Activated CD8-positive, alpha-beta T cell treated with anti-CD3 and anti-CD28 coated beads, Interleukin-2, amount 10 ng/mL, durations not matched to agents 7 days and 5 days (primary cell): Measurements from ENCODE around the gene AGL. TPM values are rescaled to one million over a fixed set of nuclear protein-coding genes. Genes with fewer than 3 reads are reported as not detected.
"Not testable (repeated sequence)": the region's sequence is repeated elsewhere in the genome, so short reads cannot be mapped to it uniquely, and the experiment has no call there.

ENCODE experiments used
- ATAC-seq: fragments of 150-1000 bp; cut with Tn5 transposase; one replicate; pipeline ENCODE4 v1.10.0; 2021; ENCODE audit warnings: moderate library complexity
- CTCF ChIA-PET: fragments of 350-600 bp; sonication (Branson Sonifier 250); formaldehyde crosslinking; loops from one replicate; lab custom pipeline; 2021; ENCODE audit warnings: antibody characterized with exemption; lab: Charles Lee
- POLR2A ChIA-PET: fragments of 350-600 bp; sonication (Branson Sonifier 250); formaldehyde crosslinking; loops from one replicate; lab custom pipeline; 2021; ENCODE audit warnings: antibody characterized with exemption; lab: Charles Lee
- DNase-seq: peaks from one replicate; pipeline ENCODE4 v3.0.0-alpha.2; 2020
- H3K27ac Mint-ChIP-seq: one replicate; pipeline ENCODE4 v1.8.0; 2021; ENCODE audit warnings: mild to moderate bottlenecking, mixed read lengths
- H3K27me3 Mint-ChIP-seq: one replicate; pipeline ENCODE4 v1.8.0; 2021; ENCODE audit warnings: low read depth, mixed read lengths
- H3K36me3 Mint-ChIP-seq: one replicate; pipeline ENCODE4 v1.8.0; 2021; ENCODE audit warnings: low read depth, mixed read lengths
- H3K4me1 Mint-ChIP-seq: one replicate; pipeline ENCODE4 v1.8.0; 2021; ENCODE audit warnings: low read depth, mixed read lengths
- H3K4me3 Mint-ChIP-seq: one replicate; pipeline ENCODE4 v1.8.0; 2021; ENCODE audit warnings: mild to moderate bottlenecking, mixed read lengths
- H3K9me3 Mint-ChIP-seq: one replicate; pipeline ENCODE4 v1.8.0; 2022; ENCODE audit warnings: mixed read lengths; ENCODE audit not compliant: insufficient read depth
- total RNA-seq, 2 experiments: library from RNA; stranded (reverse); gene quantifications; one replicate each; pipeline ENCODE4 v1.2.3, GENCODE V29; 2021

AGL gene
- total RNA-seq, 2 experiments from 2014 or later, result 10.8 to 12.0 TPM

DNA sequence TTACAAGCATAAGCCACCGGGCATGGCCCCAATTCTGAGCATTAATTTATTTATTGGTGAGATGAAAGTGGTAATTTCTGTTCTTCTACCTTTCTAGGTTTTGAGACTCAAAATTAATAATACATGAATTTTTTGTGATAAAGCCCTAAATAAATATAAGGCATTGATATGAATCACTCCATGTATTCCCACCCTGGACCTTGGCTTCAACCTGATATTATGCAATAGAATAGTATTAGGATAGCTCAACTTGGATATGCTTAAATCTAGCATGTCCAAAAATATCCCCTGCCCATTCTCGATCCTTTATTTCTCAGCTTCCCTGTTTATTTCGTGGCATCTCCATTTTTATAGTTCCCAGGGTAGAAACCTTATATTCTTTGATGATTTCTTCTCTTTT, 2.5 kb downstream of the AGL start:
- DNase-seq (no peak), ATAC-seq (no peak)
- H3K9me3 Mint-ChIP-seq, result no peaks in the 10 kb centered on the region
- no peak overlapping the region for H3K4me3 Mint-ChIP-seq
- H3K36me3 Mint-ChIP-seq, result peaks cover 28% of the 10 kb centered on the region
- H3K27me3 Mint-ChIP-seq, result no peaks in the 10 kb centered on the region
- ChIA-PET POLR2A (no interaction called here), CTCF (interaction anchor here (0.9 kb wide), 1 partner anchor 19 kb away, joined by 3 read pairs; no protein-coding TSS in a partner anchor)
- H3K4me1 Mint-ChIP-seq, result peaks cover 22% of the 10 kb centered on the region
- H3K27ac Mint-ChIP-seq, result no peak overlapping the region

DNA sequence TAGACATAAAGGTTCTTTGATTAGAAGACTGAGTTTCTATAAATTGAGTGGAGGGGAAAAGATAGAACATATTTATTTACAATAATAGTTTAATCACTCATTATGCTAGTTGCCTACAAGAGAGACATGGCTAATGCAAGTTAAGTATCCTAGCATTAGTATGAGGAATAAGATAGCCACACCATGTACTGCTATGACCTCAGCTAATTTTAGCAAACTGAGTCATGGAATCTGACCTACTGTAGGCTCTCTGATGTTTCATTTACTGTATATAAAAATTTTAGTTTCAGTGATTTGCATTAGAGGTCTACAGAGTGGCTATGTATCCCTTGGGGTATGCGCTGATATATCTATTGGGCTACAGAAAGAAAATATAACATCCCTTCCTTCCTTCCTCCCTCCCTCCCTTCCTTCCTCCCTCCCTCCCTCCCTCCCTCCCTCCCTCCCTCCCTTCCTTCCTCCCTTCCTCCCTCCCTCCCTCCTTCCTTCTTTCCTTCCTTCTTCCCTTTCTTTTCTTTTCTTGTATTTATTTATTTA, 5.8 kb downstream of the AGL start:
- POLR2A ChIA-PET, result no interaction called here
- no peak overlapping the region for H3K4me3 Mint-ChIP-seq

DNA sequence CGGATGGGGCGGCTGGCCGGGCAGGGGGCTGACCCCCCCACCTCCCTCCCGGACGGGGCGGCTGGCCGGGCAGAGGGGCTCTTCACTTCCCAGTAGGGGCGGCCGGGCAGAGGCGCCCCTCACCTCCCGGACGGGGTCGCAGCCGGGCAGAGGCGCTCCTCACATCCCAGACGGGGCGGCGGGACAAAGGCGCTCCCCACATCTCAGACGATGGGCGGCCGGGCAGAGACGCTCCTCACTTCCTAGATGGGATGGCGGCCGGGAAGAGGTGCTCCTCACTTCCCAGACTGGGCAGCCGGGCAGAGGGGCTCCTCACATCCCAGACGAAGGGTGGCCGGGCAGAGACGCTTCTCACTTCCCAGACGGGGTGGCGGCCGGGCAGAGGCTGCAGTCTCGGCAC, 6.9 kb downstream of the AGL start:
- H3K9me3 Mint-ChIP-seq, H3K4me1 Mint-ChIP-seq, CTCF ChIA-PET, H3K27ac Mint-ChIP-seq, POLR2A ChIA-PET, ATAC-seq, H3K27me3 Mint-ChIP-seq, DNase-seq, H3K4me3 Mint-ChIP-seq: not testable (repeated sequence)
- peaks cover 26% of the 10 kb centered on the region for H3K36me3 Mint-ChIP-seq

More for the DNA sequence above, 5.8 kb downstream of the AGL start:
- Mint-ChIP-seq H3K27ac (no peak overlapping the region), H3K36me3 (peaks cover 28% of the 10 kb centered on the region), H3K9me3 (no peaks in the 10 kb centered on the region), H3K27me3 (no peaks in the 10 kb centered on the region), H3K4me1 (peaks cover 10% of the 10 kb centered on the region)
- ATAC-seq (no peak), DNase-seq (no peak)
- CTCF ChIA-PET, result no interaction called here

DNA sequence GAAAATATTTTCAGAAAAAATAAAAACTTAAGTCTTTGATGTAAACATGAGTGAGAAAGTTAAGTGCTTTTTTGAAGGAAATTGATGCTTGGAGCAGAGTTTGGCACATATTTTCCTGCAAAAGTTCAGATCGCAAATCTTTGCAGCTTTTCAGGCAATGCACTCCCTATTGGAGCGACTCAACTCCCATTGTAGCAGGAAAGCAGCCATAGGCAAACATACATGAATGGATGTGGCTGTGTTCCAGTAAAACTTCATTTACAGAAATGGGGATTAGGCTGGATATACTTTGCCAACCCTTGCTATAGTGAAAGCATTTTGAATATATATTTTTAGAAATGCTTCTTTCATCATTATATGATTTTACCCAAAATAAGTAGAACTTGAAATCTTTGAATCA, 8.1 kb downstream of the AGL start:
- no peaks in the 10 kb centered on the region for H3K4me1 Mint-ChIP-seq
- DNase-seq (no peak), ATAC-seq (no peak)
- H3K4me3 Mint-ChIP-seq, result no peak overlapping the region
- H3K9me3 Mint-ChIP-seq, result no peaks in the 10 kb centered on the region
- no peak overlapping the region for H3K27ac Mint-ChIP-seq
- H3K36me3 Mint-ChIP-seq, result peaks cover 23% of the 10 kb centered on the region
- POLR2A ChIA-PET, result no interaction called here
- CTCF ChIA-PET, result no interaction called here
- no peaks in the 10 kb centered on the region for H3K27me3 Mint-ChIP-seq

DNA sequence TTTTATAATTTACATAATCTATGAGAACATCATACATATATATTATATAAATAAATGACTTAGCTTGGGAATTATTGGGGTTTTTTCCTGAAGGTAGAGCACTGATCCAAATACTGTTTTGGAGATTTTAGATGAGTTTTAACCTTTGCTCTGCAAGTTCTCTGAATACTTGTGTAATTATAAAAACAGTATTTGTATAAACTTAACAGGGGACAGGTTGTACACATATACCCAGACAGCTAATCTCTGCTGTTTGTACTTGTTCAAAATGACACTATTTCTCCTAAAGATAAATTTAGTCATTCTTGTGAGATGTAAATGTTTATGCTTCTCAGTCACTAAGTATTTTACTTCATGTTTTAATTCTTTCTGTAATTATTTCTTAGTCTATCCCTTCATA, 8.7 kb downstream of the AGL start:
- CTCF ChIA-PET, result interaction anchor here (0.9 to 1.0 kb wide), 2 partner anchors 9 to 34 kb away, joined by 3 to 4 read pairs; partner anchors contain the start of gene AGL
- H3K9me3 Mint-ChIP-seq, result no peaks in the 10 kb centered on the region
- POLR2A ChIA-PET, result no interaction called here
- no peak overlapping the region for H3K27ac Mint-ChIP-seq
- H3K36me3 Mint-ChIP-seq, result peaks cover 19% of the 10 kb centered on the region
- no peaks in the 10 kb centered on the region for H3K27me3 Mint-ChIP-seq
- no peak for ATAC-seq
- no peaks in the 10 kb centered on the region for H3K4me1 Mint-ChIP-seq
- no peak overlapping the region for H3K4me3 Mint-ChIP-seq
- no peak for DNase-seq

DNA sequence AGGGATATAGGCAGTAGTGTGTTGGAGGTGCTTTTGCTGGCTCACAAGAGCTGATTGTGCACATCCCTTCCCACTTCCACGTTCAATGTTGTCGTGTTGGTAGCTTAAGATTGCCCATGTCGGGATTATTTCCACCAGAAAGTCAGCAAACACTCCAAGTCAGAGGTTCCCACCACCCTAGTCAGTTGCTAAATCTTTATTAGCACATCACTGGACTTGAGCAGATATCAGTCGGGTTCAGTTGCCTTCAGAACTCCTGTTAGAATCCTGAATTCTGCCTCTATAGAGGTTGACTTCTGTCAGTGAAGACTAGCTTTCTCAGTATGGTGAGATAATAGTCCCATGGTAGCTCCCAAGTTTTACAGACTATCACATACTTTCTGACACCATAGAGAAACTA, 10.5 kb downstream of the AGL start:
- no peak overlapping the region for H3K27ac Mint-ChIP-seq
- no peak overlapping the region for H3K4me3 Mint-ChIP-seq
- no peaks in the 10 kb centered on the region for H3K9me3 Mint-ChIP-seq
- H3K27me3 Mint-ChIP-seq, result no peaks in the 10 kb centered on the region
- CTCF ChIA-PET, result interaction anchor here (0.9 to 1.1 kb wide), 2 partner anchors 33 to 166 kb away, joined by 3 to 4 read pairs; no protein-coding TSS in a partner anchor
- DNase-seq, result no peak
- peaks cover 9% of the 10 kb centered on the region for H3K36me3 Mint-ChIP-seq
- POLR2A ChIA-PET, result interaction anchor here (1.8 kb wide), 1 partner anchor 11 kb away, joined by 4 read pairs; no protein-coding TSS in a partner anchor
- ATAC-seq, result no peak
- no peaks in the 10 kb centered on the region for H3K4me1 Mint-ChIP-seq

DNA sequence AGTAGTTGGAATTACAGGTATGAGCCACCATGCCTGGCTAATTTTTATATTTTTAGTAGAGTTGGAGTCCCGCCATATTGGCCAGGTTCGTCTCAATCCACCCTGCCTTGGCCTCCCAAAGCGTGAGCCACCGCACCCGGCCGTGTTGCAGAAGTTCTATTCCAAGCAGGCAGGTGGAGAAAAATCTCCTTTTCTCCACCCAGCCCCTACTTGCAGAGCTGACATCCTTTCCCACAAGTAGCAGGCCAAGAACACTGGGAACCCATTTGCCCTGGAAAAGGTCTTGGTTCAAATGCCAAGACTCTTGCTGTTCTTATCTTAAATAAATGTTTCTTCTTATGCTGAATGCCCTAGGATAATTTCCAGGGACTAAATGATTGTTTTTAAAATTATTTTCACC, 17.5 kb downstream of the AGL start:
- POLR2A ChIA-PET, result no interaction called here
- Mint-ChIP-seq H3K4me3 (no peak overlapping the region), H3K27ac (no peak overlapping the region), H3K9me3 (no peaks in the 10 kb centered on the region), H3K27me3 (no peaks in the 10 kb centered on the region), H3K36me3 (peaks cover 4% of the 10 kb centered on the region), H3K4me1 (no peaks in the 10 kb centered on the region)
- ATAC-seq (no peak), DNase-seq (no peak)
- CTCF ChIA-PET, result no interaction called here

DNA sequence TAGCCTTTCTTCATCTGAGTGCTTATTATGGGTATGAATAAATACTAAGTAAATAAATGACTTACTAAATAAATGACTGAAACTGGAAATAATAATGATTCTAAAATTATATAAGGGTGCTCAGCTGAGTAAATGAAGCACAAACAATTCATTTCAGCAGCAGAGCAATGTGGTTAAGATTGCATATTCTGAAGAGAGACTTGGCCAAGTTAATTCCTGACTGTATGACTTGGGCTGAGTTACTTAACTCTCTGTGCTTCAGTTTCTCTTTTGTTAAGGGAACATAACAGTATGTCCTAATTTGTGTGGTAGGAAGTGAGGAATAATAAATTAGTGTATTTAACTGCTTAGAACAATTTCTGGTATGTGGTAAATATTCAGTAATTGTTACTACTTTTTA, 19.1 kb downstream of the AGL start:
- Mint-ChIP-seq H3K27ac (no peak overlapping the region), H3K9me3 (no peaks in the 10 kb centered on the region), H3K36me3 (peaks cover 3% of the 10 kb centered on the region), H3K4me3 (no peak overlapping the region), H3K27me3 (no peaks in the 10 kb centered on the region), H3K4me1 (no peaks in the 10 kb centered on the region)
- ChIA-PET POLR2A (interaction anchor here (0.6 kb wide), 1 partner anchor 197 kb away, joined by 4 read pairs; no protein-coding TSS in a partner anchor), CTCF (no interaction called here)
- ATAC-seq, result no peak
- DNase-seq, result no peak

DNA sequence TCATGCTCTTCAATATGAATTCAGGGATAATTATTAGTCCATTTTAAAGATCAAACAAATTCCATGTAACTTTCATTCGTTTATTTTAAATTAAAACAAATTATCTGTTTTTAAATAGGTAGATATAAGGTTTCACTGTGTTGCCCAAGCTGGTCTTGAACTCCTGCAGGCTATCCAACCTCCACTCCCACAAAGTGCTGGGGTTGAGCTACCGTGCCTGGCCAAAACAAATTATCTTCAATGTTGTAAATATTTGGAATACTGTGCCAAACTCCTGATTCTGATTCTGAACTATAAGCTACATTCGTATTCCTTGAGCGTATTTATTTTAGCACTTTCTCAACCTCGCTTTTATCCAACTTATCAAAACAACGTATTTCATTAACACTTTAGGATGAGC, 19.6 kb downstream of the AGL start:
- no peak overlapping the region for H3K27ac Mint-ChIP-seq
- no peak overlapping the region for H3K4me3 Mint-ChIP-seq
- DNase-seq (no peak), ATAC-seq (no peak)
- POLR2A ChIA-PET, result interaction anchor here (0.7 kb wide), 1 partner anchor 481 kb away, joined by 3 read pairs; no protein-coding TSS in a partner anchor
- H3K4me1 Mint-ChIP-seq, result no peaks in the 10 kb centered on the region
- no peaks in the 10 kb centered on the region for H3K27me3 Mint-ChIP-seq
- H3K9me3 Mint-ChIP-seq, result no peaks in the 10 kb centered on the region
- CTCF ChIA-PET, result no interaction called here
- H3K36me3 Mint-ChIP-seq, result peaks cover 2% of the 10 kb centered on the region

DNA sequence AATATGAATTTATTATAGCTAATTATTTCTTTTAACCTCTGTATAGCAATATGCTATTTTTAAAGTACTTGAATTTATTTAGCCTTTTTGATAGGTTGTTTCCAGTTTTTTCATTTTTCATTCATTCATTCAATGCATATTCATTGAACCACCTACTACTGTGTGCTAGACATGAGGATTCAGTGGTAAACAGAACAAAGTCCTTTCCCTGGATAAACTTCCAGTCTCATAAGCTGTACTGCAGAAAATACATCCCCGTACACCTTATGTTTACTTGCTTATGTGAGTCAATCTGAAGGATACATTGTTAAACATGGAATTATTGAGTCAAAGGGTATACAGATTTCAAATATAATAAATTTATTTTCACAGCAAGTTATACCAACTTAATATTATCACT, 21.9 kb downstream of the AGL start:
- DNase-seq (no peak), ATAC-seq (no peak)
- no peaks in the 10 kb centered on the region for H3K9me3 Mint-ChIP-seq
- CTCF ChIA-PET, result interaction anchor here (1.5 kb wide), 1 partner anchor 19 kb away, joined by 3 read pairs; no protein-coding TSS in a partner anchor
- POLR2A ChIA-PET, result no interaction called here
- peaks cover 9% of the 10 kb centered on the region for H3K36me3 Mint-ChIP-seq
- H3K4me1 Mint-ChIP-seq, result no peaks in the 10 kb centered on the region
- no peak overlapping the region for H3K27ac Mint-ChIP-seq
- H3K4me3 Mint-ChIP-seq, result no peak overlapping the region
- H3K27me3 Mint-ChIP-seq, result no peaks in the 10 kb centered on the region

DNA sequence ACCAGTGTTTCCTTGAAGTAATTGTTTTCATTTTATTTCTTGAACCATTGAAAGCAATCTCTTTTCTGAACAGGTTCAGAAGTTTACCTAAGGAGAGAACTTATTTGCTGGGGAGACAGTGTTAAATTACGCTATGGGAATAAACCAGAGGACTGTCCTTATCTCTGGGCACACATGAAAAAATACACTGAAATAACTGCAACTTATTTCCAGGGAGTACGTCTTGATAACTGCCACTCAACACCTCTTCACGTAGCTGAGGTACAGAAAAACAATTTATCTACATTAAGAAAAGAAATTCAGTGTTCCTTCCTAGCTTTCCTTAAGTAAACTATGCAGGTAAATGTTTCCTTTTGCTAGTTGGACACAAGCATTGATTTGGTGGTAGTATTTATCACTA, 27.4 kb downstream of the AGL start:
- DNase-seq (no peak), ATAC-seq (no peak)
- no peaks in the 10 kb centered on the region for H3K27me3 Mint-ChIP-seq
- H3K4me1 Mint-ChIP-seq, result no peaks in the 10 kb centered on the region
- no peaks in the 10 kb centered on the region for H3K9me3 Mint-ChIP-seq
- H3K36me3 Mint-ChIP-seq, result peaks cover 12% of the 10 kb centered on the region
- ChIA-PET CTCF (no interaction called here), POLR2A (no interaction called here)
- H3K4me3 Mint-ChIP-seq, result no peak overlapping the region
- H3K27ac Mint-ChIP-seq, result no peak overlapping the region

DNA sequence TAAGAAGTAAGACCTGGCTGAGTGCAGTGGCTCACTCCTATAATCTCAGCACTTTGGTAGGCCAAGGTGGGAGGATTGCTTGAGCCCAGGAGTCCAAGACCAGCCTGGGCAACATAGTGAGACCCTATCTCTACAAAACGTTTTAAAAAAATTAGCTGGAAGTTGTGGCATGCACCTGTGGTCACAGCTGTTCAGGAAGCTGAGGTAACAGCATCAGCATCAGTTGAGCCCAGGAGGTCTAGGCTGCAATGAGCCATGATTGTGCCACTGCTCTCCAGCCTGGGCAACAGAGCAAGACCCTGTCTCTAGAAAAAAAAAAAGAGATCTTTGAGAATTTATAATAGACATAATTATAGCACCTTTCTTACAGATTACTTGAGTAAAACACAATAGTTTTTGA, 36.0 kb downstream of the AGL start:
- no peak for DNase-seq
- peaks cover 22% of the 10 kb centered on the region for H3K36me3 Mint-ChIP-seq
- no peak overlapping the region for H3K27ac Mint-ChIP-seq
- H3K27me3 Mint-ChIP-seq, result no peaks in the 10 kb centered on the region
- peaks cover 4% of the 10 kb centered on the region for H3K4me1 Mint-ChIP-seq
- H3K4me3 Mint-ChIP-seq, result no peak overlapping the region
- H3K9me3 Mint-ChIP-seq, result no peaks in the 10 kb centered on the region
- ChIA-PET POLR2A (interaction anchor here (0.7 kb wide), 1 partner anchor 21 kb away, joined by 3 read pairs; no protein-coding TSS in a partner anchor), CTCF (no interaction called here)
- ATAC-seq, result no peak
